ENCODE results near the gene CGNL1.

DNA sequence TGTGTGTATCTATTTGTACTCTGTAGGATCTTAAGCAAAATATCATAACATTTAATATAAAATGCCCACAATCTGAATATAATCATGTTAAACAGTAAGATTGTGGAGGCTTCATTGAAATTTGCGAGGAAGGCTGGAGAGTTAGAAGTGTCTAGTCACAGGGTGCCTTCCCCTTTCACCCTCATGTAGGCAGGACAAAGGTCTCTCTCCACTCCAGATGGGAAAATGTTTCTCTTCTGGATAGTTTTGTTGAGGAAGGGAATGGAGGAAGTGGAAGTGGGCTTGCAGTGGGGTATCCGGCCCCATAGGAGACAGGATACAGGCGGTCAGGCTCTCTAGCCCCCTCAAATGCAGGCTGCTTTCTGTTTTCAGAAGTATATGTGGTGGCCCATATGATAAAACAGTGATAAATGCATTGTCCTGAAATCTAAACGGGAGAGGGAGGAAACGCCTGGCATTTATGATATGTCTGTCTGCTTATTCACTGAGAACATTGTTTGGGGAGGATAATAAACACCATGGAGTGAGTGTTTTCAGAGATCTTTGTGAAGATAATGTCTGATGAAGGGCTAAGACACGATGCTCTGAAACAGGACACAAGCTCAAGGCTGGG is 202.1 kb downstream of the CGNL1 start:
- no peak for TF ChIP-seq REST (IDR thresholded peaks at IDR 0.05; ENCODE audit: insufficient read depth in 1 of 2, low read depth in 2 of 2, low read length in 2 of 2)
- TF ChIP-seq TAF1 (IDR thresholded peaks at IDR 0.05; ENCODE audit: borderline replicate concordance, insufficient read depth, low read length): no peak
- TF ChIP-seq POLR2AphosphoS5 (IDR thresholded peaks at IDR 0.05; ENCODE audit: low read depth, low read length): no peak
- TF ChIP-seq SIN3A (IDR thresholded peaks at IDR 0.05; ENCODE audit: borderline replicate concordance, insufficient read depth, low read length): no peak
